CD4-positive, CD25-positive, alpha-beta regulatory T cell (primary cell): Measurements from ENCODE around the gene TWIST2. TPM values are rescaled to one million over a fixed set of nuclear protein-coding genes. Genes with fewer than 3 reads are reported as not detected.

Source experiments
- ATAC-seq, 2 donors: fragments of 150-1000 bp; cut with Tn5 transposase; one replicate each; pipeline ENCODE4 v1.10.0; 2021; ENCODE audit warnings: low read depth in 2 of 2, moderate number of reproducible peaks in 2 of 2, moderate library complexity in 1 of 2
- DNase-seq, 3 donors: peaks; one replicate each; pipeline versions ENCODE4 v3.0.0 to v3.0.0-alpha.2; 2012 to 2022; ENCODE audit warnings: mixed read lengths in 1 of 3
- H3K27ac ChIP-seq: one replicate; pipeline ENCODE4 v1.7.0; 2013; ENCODE audit warnings: mild to moderate bottlenecking, low read length; ENCODE audit not compliant: insufficient read depth, poor library complexity, severe bottlenecking
- H3K27me3 ChIP-seq: one replicate; pipeline ENCODE4 v1.7.0; 2013; ENCODE audit warnings: low read length; ENCODE audit not compliant: control insufficient read depth, insufficient read depth
- H3K36me3 ChIP-seq: one replicate; pipeline ENCODE4 v1.7.0; 2013; ENCODE audit warnings: mild to moderate bottlenecking, low read length, moderate library complexity; ENCODE audit not compliant: control insufficient read depth, insufficient read depth
- H3K4me1 ChIP-seq: 2 replicates; pipeline ENCODE4 v1.7.0; 2013; ENCODE audit warnings: mild to moderate bottlenecking, low read length; ENCODE audit not compliant: insufficient read depth, control insufficient read depth, poor library complexity, severe bottlenecking
- H3K4me3 ChIP-seq: one replicate; pipeline ENCODE4 v1.7.0; 2013; ENCODE audit warnings: low read depth, mild to moderate bottlenecking, low read length, moderate library complexity
- H3K9me3 ChIP-seq, 2 experiments: 1 replicate in 1 of 2; 2 replicates in 1 of 2; pipeline ENCODE4 v1.7.0; 2013; ENCODE audit warnings: low read length in 2 of 2, mild to moderate bottlenecking in 1 of 2, moderate library complexity in 1 of 2; ENCODE audit not compliant: control insufficient read depth in 2 of 2
- H3K27ac Mint-ChIP-seq, 3 donors: one replicate each; pipeline ENCODE4 v1.8.0; 2020 to 2022; ENCODE audit warnings: mild to moderate bottlenecking in 3 of 3, mixed read lengths in 3 of 3, moderate library complexity in 2 of 3
- H3K27me3 Mint-ChIP-seq: one replicate; pipeline ENCODE4 v1.8.0; 2022; ENCODE audit warnings: mild to moderate bottlenecking, mixed read lengths
- H3K36me3 Mint-ChIP-seq: one replicate; pipeline ENCODE4 v1.8.0; 2020; ENCODE audit warnings: mixed read lengths
- H3K4me1 Mint-ChIP-seq, 4 donors: one replicate each; pipeline ENCODE4 v1.8.0; 2020 to 2022; ENCODE audit warnings: mixed read lengths in 4 of 4, mild to moderate bottlenecking in 1 of 4
- H3K4me3 Mint-ChIP-seq, 4 donors: one replicate each; pipeline ENCODE4 v1.8.0; 2020 to 2022; ENCODE audit warnings: mild to moderate bottlenecking in 4 of 4, mixed read lengths in 4 of 4, moderate library complexity in 3 of 4
- H3K9me3 Mint-ChIP-seq, 7 donors: one replicate each; pipeline ENCODE4 v1.8.0; 2020 to 2022; ENCODE audit warnings: mixed read lengths in 7 of 7, mild to moderate bottlenecking in 3 of 7, moderate library complexity in 2 of 7
- polyA plus RNA-seq, 4 donors: library from polyadenylated mRNA; unstranded; fragments of 300-500 nt; fragmentation: Illumina TruSeq; gene quantifications; one replicate each; pipeline ENCODE4 v1.2.3, GENCODE V29; 2021
- total RNA-seq: library from RNA; stranded (reverse); gene quantifications from one replicate; pipeline ENCODE4 v1.2.3, GENCODE V29; 2022

Gene TWIST2
- total and polyA plus RNA-seq, 5 donors from 2014 or later, result not detected

GRCh38 chr2:238901461-238902057, 53.7 kb downstream of the TWIST2 start:
- peaks cover 7% of the 10 kb centered on the region for H3K27me3 Mint-ChIP-seq
- H3K4me1 ChIP-seq, result no peaks in the 10 kb centered on the region
- H3K4me3 Mint-ChIP-seq, result no peak overlapping the region
- no peak for DNase-seq
- ATAC-seq, result no peak
- H3K4me3 ChIP-seq, result no peak overlapping the region
- no peak overlapping the region for H3K27ac Mint-ChIP-seq
- H3K36me3 ChIP-seq, result no peaks in the 10 kb centered on the region
- H3K27ac ChIP-seq, result no peak overlapping the region
- H3K9me3 Mint-ChIP-seq, result peaks cover 0 to 4% (median 0%) of the 10 kb centered on the region in 7 donors
- no peaks in the 10 kb centered on the region for H3K4me1 Mint-ChIP-seq
- H3K36me3 Mint-ChIP-seq, result no peaks in the 10 kb centered on the region
- no peaks in the 10 kb centered on the region for H3K9me3 ChIP-seq
- H3K27me3 ChIP-seq, result no peaks in the 10 kb centered on the region

GRCh38 chr2:238902285-238902684, 54.4 kb downstream of the TWIST2 start:
- H3K27ac ChIP-seq, result no peak overlapping the region
- H3K27ac Mint-ChIP-seq, result no peak overlapping the region
- no peaks in the 10 kb centered on the region for H3K36me3 Mint-ChIP-seq
- no peak for ATAC-seq
- no peak overlapping the region for H3K4me3 ChIP-seq
- no peaks in the 10 kb centered on the region for H3K4me1 Mint-ChIP-seq
- peaks cover 7% of the 10 kb centered on the region for H3K27me3 Mint-ChIP-seq
- H3K36me3 ChIP-seq, result no peaks in the 10 kb centered on the region
- no peak overlapping the region for H3K4me3 Mint-ChIP-seq
- no peak for DNase-seq
- H3K4me1 ChIP-seq, result no peaks in the 10 kb centered on the region
- H3K27me3 ChIP-seq, result no peaks in the 10 kb centered on the region
- no peaks in the 10 kb centered on the region for H3K9me3 ChIP-seq
- peaks cover 0 to 4% (median 0%) of the 10 kb centered on the region in 7 donors for H3K9me3 Mint-ChIP-seq

GRCh38 chr2:238903141-238903540, 55.3 kb downstream of the TWIST2 start:
- Mint-ChIP-seq H3K4me1 (no peaks in the 10 kb centered on the region), H3K4me3 (no peak overlapping the region), H3K36me3 (no peaks in the 10 kb centered on the region), H3K9me3 (peaks cover 0 to 4% (median 0%) of the 10 kb centered on the region in 7 donors), H3K27me3 (peaks cover 7% of the 10 kb centered on the region), H3K27ac (no peak overlapping the region)
- DNase-seq, result no peak
- Histone ChIP-seq H3K9me3 (no peaks in the 10 kb centered on the region), H3K27me3 (no peaks in the 10 kb centered on the region), H3K4me3 (no peak overlapping the region), H3K27ac (no peak overlapping the region), H3K4me1 (no peaks in the 10 kb centered on the region), H3K36me3 (no peaks in the 10 kb centered on the region)
- ATAC-seq, result no peak

GRCh38 chr2:238904177-238904576, 56.3 kb downstream of the TWIST2 start:
- Histone ChIP-seq H3K9me3 (no peaks in the 10 kb centered on the region), H3K36me3 (no peaks in the 10 kb centered on the region), H3K27ac (no peak overlapping the region), H3K4me3 (no peak overlapping the region), H3K4me1 (no peaks in the 10 kb centered on the region), H3K27me3 (no peaks in the 10 kb centered on the region)
- Mint-ChIP-seq H3K36me3 (no peaks in the 10 kb centered on the region), H3K9me3 (peaks cover 0 to 4% (median 0%) of the 10 kb centered on the region in 7 donors), H3K27me3 (peaks cover 2% of the 10 kb centered on the region), H3K4me1 (no peaks in the 10 kb centered on the region), H3K4me3 (no peak overlapping the region), H3K27ac (no peak overlapping the region)
- ATAC-seq, result no peak
- DNase-seq, result no peak

- no peak for ATAC-seq
- H3K4me3 ChIP-seq, result no peak overlapping the region
- no peaks in the 10 kb centered on the region for H3K27me3 ChIP-seq
- no peaks in the 10 kb centered on the region for H3K36me3 Mint-ChIP-seq
- no peaks in the 10 kb centered on the region for H3K27me3 Mint-ChIP-seq
- no peaks in the 10 kb centered on the region for H3K4me1 Mint-ChIP-seq
- peaks cover 0 to 4% (median 0%) of the 10 kb centered on the region in 7 donors for H3K9me3 Mint-ChIP-seq
- H3K36me3 ChIP-seq, result no peaks in the 10 kb centered on the region
- no peak overlapping the region for H3K27ac Mint-ChIP-seq
- H3K9me3 ChIP-seq, result no peaks in the 10 kb centered on the region
- H3K27ac ChIP-seq, result no peak overlapping the region
- H3K4me1 ChIP-seq, result no peaks in the 10 kb centered on the region
- no peak for DNase-seq
- H3K4me3 Mint-ChIP-seq, result no peak overlapping the region
Measured at GRCh38 chr2:238904716-238905115, 56.8 kb downstream of the TWIST2 start.

GRCh38 chr2:238905224-238905623, 57.3 kb downstream of the TWIST2 start:
- H3K4me3 Mint-ChIP-seq, result no peak overlapping the region
- DNase-seq (no peak), ATAC-seq (no peak)
- Histone ChIP-seq H3K36me3 (no peaks in the 10 kb centered on the region), H3K27ac (no peak overlapping the region), H3K4me3 (no peak overlapping the region), H3K9me3 (no peaks in the 10 kb centered on the region), H3K27me3 (no peaks in the 10 kb centered on the region), H3K4me1 (no peaks in the 10 kb centered on the region)
- H3K36me3 Mint-ChIP-seq, result no peaks in the 10 kb centered on the region
- no peak overlapping the region for H3K27ac Mint-ChIP-seq
- H3K27me3 Mint-ChIP-seq, result no peaks in the 10 kb centered on the region
- H3K4me1 Mint-ChIP-seq, result no peaks in the 10 kb centered on the region
- peaks cover 0 to 4% (median 0%) of the 10 kb centered on the region in 7 donors for H3K9me3 Mint-ChIP-seq

- Mint-ChIP-seq H3K9me3 (peaks cover 0 to 4% (median 0%) of the 10 kb centered on the region in 7 donors), H3K4me3 (no peak overlapping the region)
- no peak overlapping the region for H3K4me3 ChIP-seq
Measured at GRCh38 chr2:238905644-238906043, 57.8 kb downstream of the TWIST2 start.

GRCh38 chr2:238906254-238906935, 58.5 kb downstream of the TWIST2 start:
- no peak overlapping the region for H3K4me3 ChIP-seq
- H3K4me3 Mint-ChIP-seq, result no peak overlapping the region
- DNase-seq (no peak), ATAC-seq (no peak)
- H3K4me1 ChIP-seq, result no peaks in the 10 kb centered on the region
- no peak overlapping the region for H3K27ac ChIP-seq
- H3K36me3 ChIP-seq, result no peaks in the 10 kb centered on the region
- H3K4me1 Mint-ChIP-seq, result no peaks in the 10 kb centered on the region
- no peaks in the 10 kb centered on the region for H3K9me3 ChIP-seq
- no peaks in the 10 kb centered on the region for H3K27me3 ChIP-seq
- peaks cover 0 to 4% (median 0%) of the 10 kb centered on the region in 7 donors for H3K9me3 Mint-ChIP-seq
- no peaks in the 10 kb centered on the region for H3K27me3 Mint-ChIP-seq
- H3K36me3 Mint-ChIP-seq, result no peaks in the 10 kb centered on the region
- no peak overlapping the region for H3K27ac Mint-ChIP-seq

More at GRCh38 chr2:238905644-238906043, 57.8 kb downstream of the TWIST2 start:
- no peaks in the 10 kb centered on the region for H3K27me3 ChIP-seq
- Mint-ChIP-seq H3K27ac (no peak overlapping the region), H3K36me3 (no peaks in the 10 kb centered on the region), H3K27me3 (no peaks in the 10 kb centered on the region), H3K4me1 (no peaks in the 10 kb centered on the region)
- ATAC-seq (no peak), DNase-seq (no peak)
- H3K36me3 ChIP-seq, result no peaks in the 10 kb centered on the region
- H3K27ac ChIP-seq, result no peak overlapping the region
- no peaks in the 10 kb centered on the region for H3K4me1 ChIP-seq
- H3K9me3 ChIP-seq, result no peaks in the 10 kb centered on the region
